NCI-H2107 treated with DMSO at 0.1 percent for 48 hours (cell line): ENCODE results near the gene HTRA3.

Experiments
- DNase-seq: peaks from one replicate; lab custom pipeline; 2025; ENCODE audit not compliant: unreplicated experiment; lab: John Stamatoyannopoulos, UW

Gene HTRA3

GRCh38 chr4:8290701-8290970 is 21.1 kb downstream of the HTRA3 start:
- no peak for DNase-seq

- DNase-seq: no peak
These were observed 21.6 kb downstream of the HTRA3 start for GRCh38 chr4:8291036-8291682.

GRCh38 chr4:8291701-8292477 is 22.3 kb downstream of the HTRA3 start:
- no peak for DNase-seq

- no peak for DNase-seq
These were observed 23.0 kb downstream of the HTRA3 start for GRCh38 chr4:8292478-8293107.

- no peak for DNase-seq
These were observed 23.8 kb downstream of the HTRA3 start for GRCh38 chr4:8293131-8293975.

GRCh38 chr4:8294036-8294435 is 24.5 kb downstream of the HTRA3 start:
- DNase-seq: no peak

- DNase-seq: no peak
These were observed 25.2 kb downstream of the HTRA3 start for GRCh38 chr4:8294775-8295174.

- DNase-seq: no peak
These were observed 25.9 kb downstream of the HTRA3 start for GRCh38 chr4:8295471-8295870.

- no peak for DNase-seq
These were observed 26.9 kb downstream of the HTRA3 start for GRCh38 chr4:8296491-8296890.

GRCh38 chr4:8297141-8297601 is 27.6 kb downstream of the HTRA3 start:
- DNase-seq: no peak

- DNase-seq: no peak
These were observed 28.3 kb downstream of the HTRA3 start for GRCh38 chr4:8297691-8298485.

- DNase-seq: no peak
These were observed 31.3 kb downstream of the HTRA3 start for GRCh38 chr4:8300832-8301231.

GRCh38 chr4:8301851-8302730 is 32.5 kb downstream of the HTRA3 start:
- no peak for DNase-seq

GRCh38 chr4:8303081-8303480 is 33.5 kb downstream of the HTRA3 start:
- no peak for DNase-seq

GRCh38 chr4:8303485-8304281 is 34.1 kb downstream of the HTRA3 start:
- DNase-seq: no peak

- no peak for DNase-seq
These were observed 35.5 kb downstream of the HTRA3 start for GRCh38 chr4:8304827-8305695.

GRCh38 chr4:8305851-8306471 is 36.4 kb downstream of the HTRA3 start:
- DNase-seq: no peak
